ENCODE data around the gene TCF4.

The TCF4 gene

DNA sequence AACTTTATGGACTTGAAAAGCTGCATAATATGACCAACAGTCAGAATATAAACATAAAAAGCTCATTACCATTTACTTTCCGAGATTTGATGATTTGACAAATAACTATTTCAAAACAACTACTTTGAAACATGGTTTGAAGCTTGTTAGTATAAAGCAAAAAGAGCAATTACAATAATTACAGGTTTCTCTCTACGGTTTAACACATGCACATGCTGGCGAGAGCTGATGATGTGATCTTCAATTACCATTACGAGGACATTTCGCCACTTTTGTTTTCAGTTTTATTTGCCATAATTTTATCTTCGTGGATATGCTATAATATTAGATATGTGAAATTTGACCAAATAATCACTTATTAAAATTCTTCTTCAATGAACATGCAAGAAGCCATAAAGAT lies 270.1 kb downstream of the TCF4 start:
- Histone ChIP-seq H3K4me3 (ENCODE audit: low read length) (peak overlapping the region; percentile 89), H3K9me2 (replicated peaks; ENCODE audit: control insufficient read depth, low read length) (no peaks in the 10 kb centered on the region), H3K27me3 (ENCODE audit: control insufficient read depth, low read length) (no peaks in the 10 kb centered on the region), H3K4me1 (ENCODE audit: control insufficient read depth, low read length) (peaks cover 76% of the 10 kb centered on the region), H3F3A (ENCODE audit: control insufficient read depth, insufficient read depth) (peaks cover 13% of the 10 kb centered on the region), H3K36me3 (ENCODE audit: control insufficient read depth, low read length) (peaks cover 25% of the 10 kb centered on the region), H3K79me2 (ENCODE audit: control insufficient read depth, low read length) (peaks cover 100% of the 10 kb centered on the region), H3K4me2 (ENCODE audit: low read length) (peak overlapping the region; percentile 71), H3K27ac (ENCODE audit: low read depth, low read length) (no peak overlapping the region), H3K9me3 (ENCODE audit: control insufficient read depth, insufficient read depth, low read length) (no peaks in the 10 kb centered on the region), H4K20me1 (ENCODE audit: control insufficient read depth, insufficient read depth, low read depth, low read length) (peaks cover 25% of the 10 kb centered on the region)
- TF ChIP-seq, protein P1, sequence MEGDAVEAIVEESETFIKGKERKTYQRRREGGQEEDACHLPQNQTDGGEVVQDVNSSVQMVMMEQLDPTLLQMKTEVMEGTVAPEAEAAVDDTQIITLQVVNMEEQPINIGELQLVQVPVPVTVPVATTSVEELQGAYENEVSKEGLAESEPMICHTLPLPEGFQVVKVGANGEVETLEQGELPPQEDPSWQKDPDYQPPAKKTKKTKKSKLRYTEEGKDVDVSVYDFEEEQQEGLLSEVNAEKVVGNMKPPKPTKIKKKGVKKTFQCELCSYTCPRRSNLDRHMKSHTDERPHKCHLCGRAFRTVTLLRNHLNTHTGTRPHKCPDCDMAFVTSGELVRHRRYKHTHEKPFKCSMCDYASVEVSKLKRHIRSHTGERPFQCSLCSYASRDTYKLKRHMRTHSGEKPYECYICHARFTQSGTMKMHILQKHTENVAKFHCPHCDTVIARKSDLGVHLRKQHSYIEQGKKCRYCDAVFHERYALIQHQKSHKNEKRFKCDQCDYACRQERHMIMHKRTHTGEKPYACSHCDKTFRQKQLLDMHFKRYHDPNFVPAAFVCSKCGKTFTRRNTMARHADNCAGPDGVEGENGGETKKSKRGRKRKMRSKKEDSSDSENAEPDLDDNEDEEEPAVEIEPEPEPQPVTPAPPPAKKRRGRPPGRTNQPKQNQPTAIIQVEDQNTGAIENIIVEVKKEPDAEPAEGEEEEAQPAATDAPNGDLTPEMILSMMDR (IDR thresholded peaks at IDR 0.05; ENCODE audit: low read depth, low read length, poor library complexity, severe bottlenecking) = no peak
- no peak for TF ChIP-seq EZH2phosphoT487 (IDR thresholded peaks at IDR 0.05; ENCODE audit: borderline replicate concordance, low read length)

DNA sequence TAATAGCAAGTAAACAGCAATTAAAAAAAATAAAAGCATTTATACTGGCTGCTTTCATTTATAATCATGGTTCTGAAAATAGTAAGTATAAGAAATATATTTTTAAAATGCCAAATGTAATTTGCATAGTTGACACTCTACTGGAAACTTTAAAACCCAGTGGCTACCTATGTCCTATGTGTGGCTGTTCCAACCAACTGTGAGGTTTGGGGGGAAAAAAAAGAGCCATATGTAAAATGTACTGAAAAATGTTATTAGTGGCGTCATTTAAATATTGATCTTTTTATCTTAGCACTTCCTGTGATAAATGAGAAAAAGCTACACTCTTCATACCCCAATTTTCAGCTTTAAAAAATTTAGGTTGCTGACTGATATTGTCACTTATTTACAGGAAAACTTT lies 270.7 kb downstream of the TCF4 start:
- H3K4me1 ChIP-seq (ENCODE audit: control insufficient read depth, low read length) = peaks cover 76% of the 10 kb centered on the region
- H3K79me2 ChIP-seq (ENCODE audit: control insufficient read depth, low read length) = peaks cover 100% of the 10 kb centered on the region
- TF ChIP-seq EZH2phosphoT487 (IDR thresholded peaks at IDR 0.05; ENCODE audit: borderline replicate concordance, low read length) = no peak
- TF ChIP-seq, protein P1 (IDR thresholded peaks at IDR 0.05; ENCODE audit: low read depth, low read length, poor library complexity, severe bottlenecking) = no peak
- no peaks in the 10 kb centered on the region for H3K9me3 ChIP-seq (ENCODE audit: control insufficient read depth, insufficient read depth, low read length)
- no peaks in the 10 kb centered on the region for H3K9me2 ChIP-seq (replicated peaks; ENCODE audit: control insufficient read depth, low read length)
- H3F3A ChIP-seq (ENCODE audit: control insufficient read depth, insufficient read depth) = peaks cover 10% of the 10 kb centered on the region
- peak overlapping the region; percentile 71 for H3K4me2 ChIP-seq (ENCODE audit: low read length)
- H3K27ac ChIP-seq (ENCODE audit: low read depth, low read length) = no peak overlapping the region
- peaks cover 25% of the 10 kb centered on the region for H3K36me3 ChIP-seq (ENCODE audit: control insufficient read depth, low read length)
- no peaks in the 10 kb centered on the region for H3K27me3 ChIP-seq (ENCODE audit: control insufficient read depth, low read length)
- H3K4me3 ChIP-seq (ENCODE audit: low read length) = peak overlapping the region; percentile 89
- peaks cover 25% of the 10 kb centered on the region for H4K20me1 ChIP-seq (ENCODE audit: control insufficient read depth, insufficient read depth, low read depth, low read length)

DNA sequence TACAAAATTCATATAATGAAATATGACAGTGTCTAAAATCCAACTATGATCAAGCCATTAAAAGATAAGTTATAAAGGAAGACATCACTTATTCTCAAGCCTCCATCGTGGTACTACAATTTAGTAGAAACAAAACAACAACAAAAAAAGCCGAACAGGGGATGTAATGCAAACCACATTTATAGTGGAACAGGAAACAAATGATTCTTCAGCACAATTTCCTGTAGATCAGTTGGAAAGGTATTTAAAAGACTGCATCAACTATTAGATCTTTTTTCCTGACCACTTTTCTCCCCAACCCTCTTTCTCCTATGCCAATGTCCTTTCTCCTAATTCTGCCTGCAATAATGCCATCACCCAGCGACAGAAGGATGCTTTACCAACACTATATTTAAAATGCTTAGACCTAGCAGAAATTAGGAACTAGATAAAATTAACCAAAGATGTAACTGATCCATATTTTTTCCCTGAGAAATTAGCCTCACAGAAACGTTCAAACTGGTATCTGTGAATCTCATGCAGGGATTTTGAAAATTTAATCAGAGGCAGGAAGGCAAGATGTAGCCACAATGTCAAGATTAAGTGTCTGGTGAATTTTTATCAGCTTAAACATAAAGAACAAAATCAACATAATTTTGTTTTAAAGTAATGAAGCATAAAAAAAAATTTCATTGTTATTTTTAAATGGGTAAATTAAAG lies 271.4 kb downstream of the TCF4 start:
- peak overlapping the region; percentile 89 for H3K4me3 ChIP-seq (ENCODE audit: low read length)

More for the DNA sequence above, 271.4 kb downstream of the TCF4 start:
- Histone ChIP-seq H3K9me3 (ENCODE audit: control insufficient read depth, insufficient read depth, low read length) (no peaks in the 10 kb centered on the region), H3K27ac (ENCODE audit: low read depth, low read length) (no peak overlapping the region), H3K4me2 (ENCODE audit: low read length) (peak overlapping the region; percentile 71), H3K4me1 (ENCODE audit: control insufficient read depth, low read length) (peaks cover 79% of the 10 kb centered on the region), H3F3A (ENCODE audit: control insufficient read depth, insufficient read depth) (peaks cover 6% of the 10 kb centered on the region), H3K36me3 (ENCODE audit: control insufficient read depth, low read length) (peaks cover 26% of the 10 kb centered on the region), H3K9me2 (replicated peaks; ENCODE audit: control insufficient read depth, low read length) (no peaks in the 10 kb centered on the region), H4K20me1 (ENCODE audit: control insufficient read depth, insufficient read depth, low read depth, low read length) (peaks cover 25% of the 10 kb centered on the region), H3K27me3 (ENCODE audit: control insufficient read depth, low read length) (no peaks in the 10 kb centered on the region), H3K79me2 (ENCODE audit: control insufficient read depth, low read length) (peaks cover 100% of the 10 kb centered on the region)
- TF ChIP-seq, protein P1 (IDR thresholded peaks at IDR 0.05; ENCODE audit: low read depth, low read length, poor library complexity, severe bottlenecking) = no peak
- TF ChIP-seq EZH2phosphoT487 (IDR thresholded peaks at IDR 0.05; ENCODE audit: borderline replicate concordance, low read length) = no peak

Data from DOHH2 (cell line).